HTERT RPE-1 (cell line): Measurements from ENCODE around the gene MRPL38.
"Not testable (repeated sequence)": the region's sequence is repeated elsewhere in the genome, so short reads cannot be mapped to it uniquely, and the experiment has no call there.

Experiments
- in situ Hi-C: fragments of 300-500 bp; cut with MboI; formaldehyde crosslinking; loops from 4 replicates; pipeline ENCODE4 v1.14.3; 2020; ENCODE audit warnings: low sequenced_read_pairs

MRPL38 gene

GRCh38 chr17:75876938-75877751, 27.5 kb downstream of the MRPL38 start:
- in situ Hi-C loops, result no loop called here

DNA sequence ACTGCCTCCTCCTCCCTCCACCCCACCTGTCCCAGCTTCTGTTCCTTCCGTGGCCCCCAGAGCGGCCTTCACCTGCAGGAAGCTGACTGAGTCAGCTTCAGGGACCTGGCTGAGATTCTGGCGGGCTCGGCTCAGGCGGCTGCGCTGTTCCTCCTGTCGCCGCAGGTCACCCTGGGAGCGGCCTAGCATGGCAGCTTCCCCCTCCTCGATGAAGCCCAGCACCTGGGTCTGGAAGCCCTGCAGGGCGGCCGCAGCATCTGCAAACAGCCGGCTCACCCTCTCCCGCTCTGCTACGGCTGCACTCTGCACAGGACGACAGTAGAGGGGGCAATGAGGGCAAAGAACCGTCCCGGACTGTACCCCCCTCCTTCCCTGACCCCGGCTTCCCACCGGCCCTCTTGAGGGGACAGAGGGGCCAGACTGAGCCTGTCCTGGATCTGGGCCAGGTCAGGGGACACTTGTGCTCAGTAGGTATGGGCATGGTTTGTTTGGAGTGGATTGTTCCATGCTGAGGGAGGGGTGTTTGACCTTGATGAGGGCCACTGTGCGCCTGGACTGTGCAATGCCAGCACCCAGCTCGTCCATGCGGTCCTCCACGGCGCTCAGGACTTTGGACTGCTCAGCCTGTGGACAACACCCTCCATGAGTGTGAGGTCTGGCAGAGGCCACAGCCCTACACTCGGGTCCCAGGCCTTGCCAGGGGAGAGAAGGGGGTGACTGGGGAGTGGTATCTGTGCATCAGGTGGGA, 28.3 kb downstream of the MRPL38 start:
- in situ Hi-C loops, result no loop called here

GRCh38 chr17:75875940-75876189, 28.8 kb downstream of the MRPL38 start:
- in situ Hi-C loops, result no loop called here

DNA sequence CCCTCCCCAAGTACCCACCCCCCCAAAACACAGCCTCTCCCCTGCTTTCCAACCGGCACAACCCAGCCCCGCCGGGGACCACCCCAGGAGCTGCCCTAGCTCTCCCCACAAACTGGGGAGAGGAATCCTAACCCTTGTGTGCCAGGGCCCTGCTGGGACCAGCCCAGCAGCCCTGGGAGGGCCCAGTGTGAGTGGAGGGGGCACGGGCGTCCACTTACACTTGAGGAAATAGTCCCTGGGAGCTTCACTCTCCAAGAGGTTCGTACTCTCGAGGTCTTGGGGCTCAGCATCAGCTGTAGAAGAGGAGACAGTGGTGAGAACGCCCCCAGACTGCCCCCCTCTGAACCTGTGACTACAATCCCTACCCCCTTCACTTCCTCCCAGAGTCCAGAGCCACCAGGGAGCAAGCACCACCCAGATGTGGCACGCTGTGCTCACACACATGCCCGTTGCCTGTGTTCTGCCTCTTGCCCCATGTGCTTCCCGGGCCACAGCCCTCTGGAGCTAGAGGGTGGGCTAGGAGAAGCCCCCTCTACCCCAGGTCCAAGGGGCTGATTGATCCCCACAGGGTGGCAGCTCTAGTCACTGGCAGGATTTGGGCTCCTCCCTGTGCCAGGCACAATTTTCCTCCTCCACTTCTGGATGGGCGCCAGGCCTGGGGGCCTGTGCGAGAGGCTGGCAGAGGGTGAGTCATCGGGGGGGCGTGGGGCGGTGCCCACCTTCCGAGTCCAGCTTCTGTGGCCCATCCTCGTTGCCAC, 29.3 kb downstream of the MRPL38 start:
- in situ Hi-C loops, result no loop called here

- in situ Hi-C loops, result no loop called here
Observed at GRCh38 chr17:75874323-75875181, 30.1 kb downstream of the MRPL38 start.

- in situ Hi-C loops, result no loop called here
Observed at GRCh38 chr17:75873587-75874322, 30.9 kb downstream of the MRPL38 start.

DNA sequence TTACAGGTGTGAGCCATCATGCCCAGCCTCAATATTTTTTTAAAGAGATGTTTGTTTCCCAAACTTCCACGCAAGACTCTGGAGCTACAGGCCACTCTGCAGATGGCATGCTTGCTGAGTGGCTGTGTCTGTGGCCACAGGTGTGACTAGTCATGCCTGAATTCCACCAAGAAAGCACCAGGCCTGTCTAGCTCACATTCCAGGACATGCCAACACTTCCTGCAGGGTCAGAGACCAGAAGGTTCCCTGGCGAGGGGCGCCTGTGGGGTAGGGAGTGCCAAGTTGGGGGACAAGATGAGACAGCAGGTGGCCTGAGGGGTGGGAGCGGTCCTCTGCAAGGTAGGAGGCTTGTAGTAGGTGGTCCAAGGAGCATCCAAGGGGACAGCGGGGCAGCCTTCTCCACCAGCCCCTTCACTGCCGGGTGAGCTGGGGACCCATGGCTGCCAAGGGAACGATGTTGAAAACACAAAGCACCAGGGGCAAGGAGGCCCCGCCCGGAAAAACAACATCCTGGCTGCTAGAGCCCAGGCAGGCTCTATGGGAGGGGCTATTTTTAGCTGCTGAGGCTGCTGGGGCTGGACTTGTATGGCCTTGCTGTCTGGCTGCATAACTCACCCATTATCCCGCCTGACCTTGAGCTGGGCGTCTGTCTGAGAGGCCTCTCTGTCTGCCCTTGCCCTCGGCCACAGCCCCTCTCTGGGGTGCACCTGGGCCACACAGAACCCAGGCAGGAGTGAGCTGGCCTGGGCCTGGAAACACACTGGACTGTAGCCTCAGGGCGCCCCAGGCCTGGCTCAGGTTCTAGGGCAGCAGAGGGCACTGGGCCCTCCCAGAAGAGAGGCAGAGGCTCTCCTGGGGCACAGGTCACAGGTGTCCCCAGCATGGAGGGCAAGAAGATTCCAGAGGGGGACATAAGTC, 32.0 kb downstream of the MRPL38 start:
- in situ Hi-C loops, result no loop called here

GRCh38 chr17:75870228-75870627, 34.5 kb downstream of the MRPL38 start:
- in situ Hi-C loops, result not testable (repeated sequence)

DNA sequence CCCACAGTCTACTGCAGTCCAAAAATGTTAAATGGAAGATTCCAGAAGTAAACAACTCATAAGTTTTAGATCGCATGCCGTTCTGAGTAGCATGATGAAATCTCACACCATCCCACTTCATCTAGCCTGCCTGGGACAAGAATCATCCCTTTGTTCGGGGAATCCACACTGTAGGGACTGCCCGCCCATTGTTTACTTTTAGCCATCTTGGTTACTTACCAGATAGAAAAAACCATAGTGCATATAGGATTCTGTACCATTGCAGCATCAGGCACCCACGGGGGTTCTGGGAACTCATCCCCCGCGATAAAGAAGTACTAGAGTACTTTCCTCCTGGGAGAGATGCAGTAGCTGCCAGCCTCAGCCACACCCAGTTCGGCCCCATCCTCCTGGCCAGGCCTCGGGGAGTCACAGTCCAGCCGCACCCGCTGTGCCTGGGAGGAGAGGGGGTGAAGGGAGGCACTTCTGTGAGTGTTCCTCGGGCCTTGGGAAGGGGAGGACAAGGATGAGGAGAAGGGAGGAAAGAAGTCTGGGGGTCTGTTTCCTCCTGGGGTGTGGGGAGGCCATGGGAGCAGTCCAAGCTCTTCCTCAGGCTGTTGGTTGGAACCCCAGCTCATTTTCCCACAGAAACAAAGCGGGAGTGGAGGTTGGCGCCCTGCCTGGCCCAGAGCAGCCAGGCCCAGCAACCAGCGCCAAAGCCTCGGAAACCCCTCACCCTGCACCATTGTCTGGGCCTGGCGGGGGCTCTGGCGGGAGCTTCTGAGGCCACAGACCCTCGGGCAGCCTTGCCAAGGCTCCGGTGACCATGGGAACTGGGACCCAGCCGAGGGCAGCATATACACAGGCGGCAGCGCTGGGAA, 35.2 kb downstream of the MRPL38 start:
- in situ Hi-C loops, result no loop called here

- in situ Hi-C loops, result not testable (repeated sequence)
Observed at GRCh38 chr17:75868730-75869281, 35.9 kb downstream of the MRPL38 start.

- in situ Hi-C loops, result not testable (repeated sequence)
Observed at GRCh38 chr17:75865404-75866188, 39.1 kb downstream of the MRPL38 start.

- in situ Hi-C loops, result not testable (repeated sequence)
Observed at GRCh38 chr17:75864887-75865286, 39.8 kb downstream of the MRPL38 start.

- in situ Hi-C loops, result no loop called here
Observed at GRCh38 chr17:75864448-75864871, 40.2 kb downstream of the MRPL38 start.

DNA sequence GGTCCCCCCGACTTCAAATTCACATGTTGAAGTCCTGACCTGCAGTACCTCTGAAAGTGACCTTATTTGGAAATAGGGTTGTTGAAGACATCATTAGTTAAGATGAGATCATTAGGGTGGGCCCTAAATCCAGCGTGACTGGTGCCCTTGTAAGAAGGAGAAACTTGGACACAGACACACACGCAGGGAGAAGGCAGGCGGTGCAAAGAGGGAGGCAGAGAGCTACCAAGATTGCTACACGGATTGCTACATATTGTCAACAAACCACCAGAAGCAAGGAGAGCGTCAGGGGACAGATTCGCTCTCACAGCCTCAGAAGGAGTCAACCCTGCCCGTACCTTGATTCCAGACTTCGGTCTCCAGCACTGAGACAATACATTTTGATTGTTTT, 42.8 kb downstream of the MRPL38 start:
- in situ Hi-C loops, result no loop called here

- in situ Hi-C loops, result not testable (repeated sequence)
Observed at GRCh38 chr17:75859358-75859757, 45.3 kb downstream of the MRPL38 start.

DNA sequence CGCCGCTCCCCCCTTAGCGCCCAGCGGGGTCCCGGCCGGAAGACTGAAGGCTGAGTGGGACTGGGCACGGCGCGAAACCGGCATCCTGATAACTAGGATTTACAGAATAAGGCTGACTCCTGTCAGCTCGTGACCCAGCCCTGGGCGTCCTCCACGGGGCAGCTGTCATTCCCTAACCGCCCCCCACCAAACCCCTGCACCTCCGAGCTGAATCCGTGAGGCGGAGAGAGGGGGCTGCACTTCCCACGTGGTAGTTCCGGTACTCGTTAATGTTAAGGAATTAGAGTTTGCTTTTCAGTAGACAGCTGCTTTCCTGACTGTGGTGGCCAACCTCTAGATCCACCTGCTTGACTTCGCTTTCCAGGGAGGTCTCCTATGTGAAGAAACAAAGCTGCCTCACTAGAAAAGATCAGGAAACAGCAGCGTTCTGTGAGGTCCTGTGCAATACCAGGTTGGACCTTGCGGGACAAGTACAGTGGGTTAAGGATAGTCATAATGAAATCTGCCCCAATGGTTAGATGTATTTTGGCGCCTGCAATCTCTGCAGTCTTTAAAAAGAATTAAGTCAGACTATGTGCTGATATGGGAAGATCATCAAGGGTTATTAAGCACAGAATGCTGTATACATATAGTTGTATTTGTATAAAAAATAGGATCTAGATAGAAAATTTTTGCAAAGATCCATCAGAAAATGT, 48.5 kb downstream of the MRPL38 start:
- in situ Hi-C loops, result no loop called here
